ENCODE measurements around the gene MUC12.
"Not testable (repeated sequence)": the region's sequence is repeated elsewhere in the genome, so short reads cannot be mapped to it uniquely, and the experiment has no call there.

DNA sequence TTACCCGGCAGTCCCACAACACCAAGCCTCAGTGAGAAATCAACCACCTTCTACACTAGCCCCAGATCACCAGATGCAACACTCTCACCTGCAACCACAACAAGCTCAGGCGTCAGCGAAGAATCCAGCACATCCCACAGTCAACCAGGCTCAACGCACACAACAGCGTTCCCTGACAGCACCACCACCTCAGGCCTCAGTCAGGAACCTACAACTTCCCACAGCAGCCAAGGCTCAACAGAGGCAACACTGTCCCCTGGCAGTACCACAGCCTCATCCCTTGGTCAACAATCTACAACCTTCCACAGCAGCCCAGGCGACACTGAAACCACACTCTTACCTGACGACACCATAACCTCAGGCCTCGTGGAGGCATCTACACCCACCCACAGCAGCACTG, 33.0 kb downstream of the MUC12 start:
- not testable (repeated sequence) for TF ChIP-seq CTCF (conservative IDR thresholded peaks at IDR 0.05); EZH2 (IDR thresholded peaks at IDR 0.05; ENCODE audit: low read depth)
